ENCODE results near the gene PLPP6.
A peak's percentile ranks its signal among the peaks of the same experiment; 100 is the strongest.

The PLPP6 gene

GRCh38 chr9:4662989-4663792 lies 1.1 kb downstream of the PLPP6 start:
- no peak for DNase-seq (ENCODE audit: low spot score)

DNA sequence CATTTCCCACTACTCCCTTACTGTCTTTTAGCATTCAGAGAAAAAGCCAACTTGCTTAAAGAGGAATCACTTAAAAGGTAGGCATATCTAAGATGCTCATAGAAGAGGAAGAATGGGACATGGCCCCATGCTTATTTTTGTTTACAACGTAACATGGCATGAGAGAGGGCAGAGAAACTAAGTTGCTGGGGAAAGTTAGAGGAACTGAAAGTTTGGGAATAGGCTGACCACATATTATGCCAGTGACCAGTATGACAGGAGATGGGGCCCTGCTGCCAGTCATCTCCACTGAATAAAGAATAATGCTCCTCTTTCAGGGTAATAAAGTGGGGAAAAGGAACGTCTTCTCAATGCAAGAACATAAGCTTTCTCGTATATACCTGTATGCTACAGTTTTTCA lies 1.9 kb downstream of the PLPP6 start:
- no peak for DNase-seq (ENCODE audit: low spot score)

DNA sequence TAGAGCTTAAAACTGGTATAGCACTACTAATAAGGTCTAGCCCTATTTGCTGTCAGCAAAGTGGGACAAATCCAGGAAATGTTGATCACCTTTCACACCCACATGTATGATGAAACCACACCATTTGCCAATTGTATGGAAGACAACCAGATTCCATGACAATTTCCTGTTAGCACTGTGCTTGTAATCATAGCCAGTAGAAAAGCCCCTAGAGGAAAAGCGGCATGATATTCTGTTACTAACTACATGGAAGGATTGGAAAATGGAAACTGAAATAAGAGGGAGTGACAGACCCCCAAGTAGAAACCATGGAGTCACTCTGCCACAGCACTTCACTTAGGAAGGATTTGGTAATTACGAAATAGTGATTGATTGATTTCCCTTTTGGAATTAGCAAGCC lies 3.3 kb downstream of the PLPP6 start:
- DNase-seq (ENCODE audit: low spot score) = no peak

- DNase-seq (ENCODE audit: low spot score) = peak; percentile 76
These were observed 4.1 kb downstream of the PLPP6 start, which contains the start of gene SPATA6L for GRCh38 chr9:4666042-4666699. Gene SPATA6L, minus strand, starts transcription at chr9:4666480. Its CDS starts 230 bp downstream, at chr9:4666250.

GRCh38 chr9:4667681-4668080 lies 5.6 kb downstream of the PLPP6 start:
- no peak for DNase-seq (ENCODE audit: low spot score)

DNA sequence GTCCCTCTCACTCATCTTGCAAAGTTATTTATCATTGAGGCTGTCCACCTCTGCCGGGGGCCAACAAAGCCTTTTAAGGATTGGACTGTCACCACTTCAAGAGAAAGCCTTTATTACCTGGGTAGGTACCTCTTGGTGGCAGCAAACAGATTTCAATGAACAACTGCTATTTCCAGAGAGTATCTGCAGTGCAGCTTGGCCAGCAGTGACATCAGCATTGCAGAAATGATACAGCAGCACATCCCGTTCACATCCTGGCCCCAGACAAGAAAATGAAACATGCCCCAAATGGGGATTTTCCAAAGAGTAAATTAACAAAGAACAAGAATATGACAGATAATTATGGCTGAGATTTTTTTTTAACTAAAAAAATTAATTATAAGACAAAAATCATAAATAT lies 6.5 kb downstream of the PLPP6 start:
- DNase-seq (ENCODE audit: low spot score) = no peak

DNA sequence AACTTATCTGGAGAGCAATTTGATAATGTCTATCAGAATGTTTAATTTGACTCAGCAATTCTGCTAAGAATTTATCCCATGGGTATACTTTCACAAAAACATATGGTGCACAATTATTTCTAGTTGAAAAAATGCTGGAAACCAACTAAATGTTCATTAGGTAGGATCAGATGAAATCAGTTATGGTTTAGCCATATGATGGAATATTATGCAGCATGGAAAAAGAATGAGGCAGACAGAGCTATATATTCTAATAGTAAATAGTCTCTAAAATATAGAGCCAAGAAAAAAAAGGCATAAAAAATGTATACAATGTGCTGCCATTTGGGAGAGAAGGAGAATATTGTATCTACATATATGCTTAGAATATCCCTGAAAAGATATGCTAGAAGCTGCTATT lies 7.8 kb downstream of the PLPP6 start:
- no peak for DNase-seq (ENCODE audit: low spot score)

DNA sequence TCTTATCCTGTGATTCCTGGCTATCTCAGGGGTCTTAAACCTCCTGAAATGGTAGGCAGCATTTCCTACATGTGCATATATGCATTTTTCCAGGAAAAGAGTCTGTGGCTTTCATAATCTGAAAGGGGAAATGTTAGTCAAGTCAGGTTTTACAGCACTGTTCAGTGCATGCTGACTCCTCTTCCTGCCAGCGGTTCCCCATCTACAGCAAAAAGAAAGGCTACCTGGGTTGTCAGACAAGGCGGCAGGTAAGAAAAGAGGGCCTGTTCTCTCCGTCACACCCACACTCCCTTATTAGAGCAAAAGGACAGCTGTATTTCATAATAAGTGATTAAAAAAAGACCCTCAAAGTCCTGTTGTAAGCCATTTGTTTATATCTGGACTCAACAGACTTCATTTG lies 8.5 kb downstream of the PLPP6 start:
- DNase-seq (ENCODE audit: low spot score) = no peak

DNA sequence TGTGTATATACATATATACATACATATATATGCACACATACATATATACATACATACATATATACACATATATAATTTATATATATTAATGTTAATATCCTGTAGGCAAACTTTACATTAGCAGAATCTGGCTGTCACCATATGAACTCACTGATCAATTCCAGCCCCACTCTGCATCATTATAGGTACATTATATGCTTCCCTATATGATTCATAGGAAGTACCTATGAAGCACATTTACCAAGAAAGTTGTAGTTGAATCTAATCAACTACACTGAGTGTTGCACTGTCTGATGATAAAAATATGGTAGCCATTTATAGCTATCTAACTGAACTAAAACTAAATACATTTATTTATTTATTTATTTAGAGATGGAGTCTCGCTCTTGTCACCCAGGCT lies 9.6 kb downstream of the PLPP6 start:
- no peak for DNase-seq (ENCODE audit: low spot score)

- peak; percentile 74 for DNase-seq (ENCODE audit: low spot score)
These were observed 12.7 kb downstream of the PLPP6 start for GRCh38 chr9:4674783-4675182.

DNA sequence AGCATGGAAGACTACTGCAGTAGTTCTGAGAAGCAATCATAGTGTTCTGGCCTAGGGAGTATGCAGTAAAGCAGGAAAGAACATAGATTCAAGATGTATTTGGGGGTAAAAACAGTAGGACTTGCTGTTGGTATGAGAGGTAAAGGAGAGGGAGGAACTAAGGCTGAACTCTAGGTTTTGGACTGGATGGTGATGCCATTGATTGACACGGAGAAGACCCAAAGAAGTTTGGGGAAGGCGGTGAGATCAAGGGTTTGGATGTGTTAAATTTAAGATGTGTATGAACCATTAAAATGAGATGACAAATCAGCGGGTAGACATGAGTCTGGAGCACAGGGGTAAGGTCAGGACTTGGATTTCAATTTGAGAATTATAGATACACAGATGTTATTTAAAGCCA lies 15.3 kb downstream of the PLPP6 start:
- no peak for DNase-seq (ENCODE audit: low spot score)

- DNase-seq (ENCODE audit: low spot score) = no peak
These were observed 16.7 kb downstream of the PLPP6 start for GRCh38 chr9:4678679-4679267.

- peak; percentile 96 for DNase-seq (ENCODE audit: low spot score)
These were observed 17.4 kb downstream of the PLPP6 start, which contains the start of gene CDC37L1 for GRCh38 chr9:4679268-4680172. Gene CDC37L1, plus strand, starts transcription at chr9:4679569. Its CDS starts 199 bp downstream, at chr9:4679768.

GRCh38 chr9:4680173-4680525 lies 18.1 kb downstream of the PLPP6 start:
- DNase-seq (ENCODE audit: low spot score) = no peak

- DNase-seq (ENCODE audit: low spot score) = peak; percentile 38
These were observed 18.7 kb downstream of the PLPP6 start for GRCh38 chr9:4680750-4681149.

GRCh38 chr9:4684820-4685219 lies 22.7 kb downstream of the PLPP6 start:
- DNase-seq (ENCODE audit: low spot score) = no peak

GRCh38 chr9:4686112-4686511 lies 24.0 kb downstream of the PLPP6 start:
- DNase-seq (ENCODE audit: low spot score) = no peak

DNA sequence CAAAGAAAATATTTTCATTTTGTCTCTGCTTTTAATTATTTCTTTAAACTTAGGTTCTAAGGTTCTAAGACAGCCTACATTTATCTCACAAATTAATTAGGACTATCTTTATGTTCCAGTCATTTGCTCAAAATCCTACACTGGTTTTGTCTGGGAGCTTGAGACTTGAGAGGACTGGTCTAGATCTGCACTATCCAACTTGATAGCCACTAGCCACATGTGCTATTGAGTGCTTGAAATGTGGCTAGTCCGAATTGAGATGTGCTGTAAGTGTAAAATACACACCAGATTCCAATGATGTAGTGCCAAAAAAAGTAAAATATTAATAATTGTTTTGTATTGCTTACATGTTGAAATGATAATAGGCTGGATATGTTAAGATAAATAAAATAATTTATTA lies 24.5 kb downstream of the PLPP6 start:
- DNase-seq (ENCODE audit: low spot score) = no peak

GRCh38 chr9:4689021-4689420 lies 26.9 kb downstream of the PLPP6 start:
- no peak for DNase-seq (ENCODE audit: low spot score)

GRCh38 chr9:4689687-4690104 lies 27.6 kb downstream of the PLPP6 start:
- DNase-seq (ENCODE audit: low spot score) = peak; percentile 24

DNA sequence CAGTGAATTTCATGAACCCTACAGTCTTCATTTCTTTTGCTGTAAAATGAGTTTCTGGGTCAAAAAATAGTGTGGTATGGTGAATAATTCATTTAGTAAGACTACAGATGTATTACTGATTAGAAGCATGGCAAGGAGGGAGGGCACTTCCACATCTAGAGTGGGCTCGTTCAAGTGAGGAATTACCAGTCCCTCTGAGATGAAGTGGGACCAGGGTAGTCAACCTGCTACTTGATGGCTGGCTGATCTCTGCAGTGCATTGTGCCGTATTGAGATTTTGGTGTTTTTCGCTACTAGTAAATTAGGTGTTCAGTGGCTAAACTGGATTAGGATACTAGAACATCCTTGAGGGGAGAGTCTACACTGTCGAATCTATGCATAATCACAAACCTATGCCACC lies 28.1 kb downstream of the PLPP6 start:
- DNase-seq (ENCODE audit: low spot score) = no peak

DNA sequence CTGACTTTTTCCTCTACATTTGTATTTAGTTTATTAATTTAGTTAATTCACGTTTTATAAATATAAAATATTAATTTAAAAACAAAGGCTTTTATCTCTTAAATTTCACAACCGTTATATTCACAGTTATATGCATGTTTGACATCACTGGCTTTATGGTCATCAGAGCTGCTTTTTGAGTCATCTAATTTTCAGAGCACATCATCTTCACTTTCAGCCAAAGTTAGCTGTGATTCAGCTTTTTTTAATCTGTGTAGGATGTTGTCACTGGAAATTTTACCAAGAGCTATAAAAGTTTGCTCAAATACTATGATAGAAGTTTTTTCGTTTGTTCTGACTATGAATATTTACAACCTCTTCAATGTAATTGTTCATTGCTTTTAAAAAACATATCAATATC lies 29.7 kb downstream of the PLPP6 start:
- peak; percentile 62 for DNase-seq (ENCODE audit: low spot score)
